ENCODE measurements around the gene ITGB5.
A peak's percentile ranks its signal among the peaks of the same experiment; 100 is the strongest.
"Not testable (repeated sequence)": the region's sequence is repeated elsewhere in the genome, so short reads cannot be mapped to it uniquely, and the experiment has no call there.

ITGB5 gene

DNA sequence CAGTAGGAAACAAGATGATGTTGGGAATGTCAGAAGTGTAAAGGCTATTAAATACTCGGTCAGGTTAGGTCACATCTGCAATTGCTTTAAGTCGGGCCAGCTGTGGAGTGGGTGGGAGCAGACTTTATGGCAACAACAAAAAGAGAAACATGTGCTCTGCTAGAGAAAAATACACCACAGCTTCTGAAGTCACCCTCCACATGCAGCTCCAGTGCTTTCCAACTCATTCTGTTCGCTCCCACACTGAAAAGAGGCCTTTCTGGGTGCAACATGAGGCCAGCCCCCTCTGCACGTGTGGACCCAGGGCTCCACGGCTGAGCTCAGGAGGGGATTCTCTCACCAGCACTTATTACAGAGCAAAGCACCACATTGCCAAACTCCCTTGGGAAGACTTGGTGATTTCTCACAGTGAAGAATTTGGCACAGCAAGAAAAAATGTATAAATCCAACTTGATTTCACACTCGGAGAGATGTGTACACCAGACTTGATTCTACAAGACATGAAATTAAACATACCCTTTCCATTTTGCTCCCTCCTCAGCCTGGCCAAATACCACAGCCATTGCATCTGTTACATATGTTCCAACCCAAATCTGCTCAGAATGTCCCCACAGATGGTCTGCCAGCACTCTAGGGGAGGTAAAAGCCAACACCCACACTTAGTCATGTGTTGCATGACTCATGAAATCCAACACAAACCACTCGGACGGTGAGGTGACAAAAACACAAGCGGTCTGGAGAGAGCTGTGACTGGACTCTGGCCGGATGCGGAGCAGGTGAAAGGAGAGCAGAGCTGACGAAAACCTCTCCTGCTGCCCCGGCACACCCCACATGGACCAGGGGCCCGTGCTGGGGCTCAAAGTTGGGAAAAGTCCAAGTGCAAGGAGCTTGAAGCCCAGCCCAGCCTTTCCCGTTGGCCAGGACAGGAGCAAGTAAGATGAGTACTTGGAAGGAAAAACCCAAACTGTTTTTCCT, 74.6 kb downstream of the ITGB5 start:
- DNase-seq = peak; percentile 81 to 93

DNA sequence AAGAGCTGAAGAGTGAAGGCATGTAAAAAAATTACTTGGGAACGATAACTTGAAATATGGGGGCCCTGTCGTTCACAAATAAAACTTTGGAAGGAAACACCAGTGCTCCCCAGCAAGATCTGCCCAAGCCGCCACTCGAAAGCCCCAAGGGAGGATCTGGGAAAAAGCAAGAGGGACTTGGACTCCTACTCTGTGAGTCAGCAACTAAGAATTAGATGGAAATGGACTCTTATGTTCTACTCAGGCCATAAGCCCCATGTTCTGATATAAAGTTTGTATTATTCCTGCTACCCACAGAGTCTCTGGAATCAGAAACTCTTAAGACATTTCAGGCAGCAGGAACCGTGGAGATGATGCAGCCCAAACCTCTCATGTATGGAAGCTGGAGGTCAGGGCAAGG, 75.7 kb downstream of the ITGB5 start:
- DNase-seq = peak in 1 of 2 experiments; percentile 62

DNA sequence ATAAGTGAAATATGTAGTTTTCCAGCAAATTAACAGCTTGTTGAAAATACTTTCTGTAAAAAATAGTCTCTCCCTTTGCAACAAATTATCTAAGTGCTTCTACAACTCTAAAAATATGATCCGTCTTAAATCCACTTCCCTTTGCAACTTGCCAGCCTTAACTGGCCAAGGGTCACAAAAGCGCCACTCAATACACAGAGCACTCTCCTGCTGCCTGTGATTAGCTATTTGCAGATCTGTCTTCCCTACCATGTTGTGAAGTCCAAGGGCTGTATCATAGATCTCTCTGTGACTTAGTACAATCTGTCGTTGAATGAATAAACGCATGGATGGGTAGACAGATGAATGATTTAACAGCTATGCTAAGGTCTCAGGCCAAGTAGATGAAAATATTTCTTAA, 76.2 kb downstream of the ITGB5 start:
- DNase-seq = peak in 1 of 2 experiments; percentile 47

DNA sequence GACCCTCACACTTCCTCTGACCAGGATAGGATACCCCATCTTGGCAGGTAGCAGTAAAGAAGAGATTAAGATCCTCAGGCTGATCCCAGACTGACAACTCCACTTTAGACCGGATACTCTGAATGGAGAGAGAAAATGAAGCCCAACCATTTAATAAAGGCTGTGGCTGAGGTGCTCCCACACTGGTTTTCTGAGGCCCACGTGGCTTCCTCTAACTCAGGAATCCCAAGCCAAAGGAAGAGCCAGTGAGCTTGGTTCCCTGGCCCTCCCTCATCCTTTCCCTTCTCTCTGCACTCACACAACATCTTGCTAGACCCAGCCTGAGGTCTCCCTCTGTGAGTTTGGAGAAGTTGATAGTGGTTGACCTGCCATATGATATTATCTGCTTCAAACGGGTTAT, 78.1 kb downstream of the ITGB5 start:
- no peak for DNase-seq

DNA sequence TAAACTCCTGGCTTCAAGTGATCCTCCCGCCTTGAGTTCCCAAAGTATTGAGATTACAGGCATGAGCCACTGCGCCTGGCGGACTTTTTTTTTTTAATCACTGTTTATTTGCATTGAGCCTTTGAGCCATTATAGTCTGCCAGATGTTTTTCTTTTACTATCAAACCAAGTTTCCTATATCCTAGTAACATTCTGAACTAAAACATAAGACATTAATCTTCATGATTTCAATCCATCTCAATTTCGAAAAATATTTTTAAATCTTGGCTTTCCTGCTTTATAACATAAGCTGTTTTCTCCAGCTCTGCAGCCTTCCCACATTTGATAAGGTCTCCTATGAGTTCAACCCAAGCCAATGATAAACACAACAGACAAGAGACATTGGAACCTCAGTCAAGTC, 81.5 kb downstream of the ITGB5 start:
- no peak for DNase-seq

DNA sequence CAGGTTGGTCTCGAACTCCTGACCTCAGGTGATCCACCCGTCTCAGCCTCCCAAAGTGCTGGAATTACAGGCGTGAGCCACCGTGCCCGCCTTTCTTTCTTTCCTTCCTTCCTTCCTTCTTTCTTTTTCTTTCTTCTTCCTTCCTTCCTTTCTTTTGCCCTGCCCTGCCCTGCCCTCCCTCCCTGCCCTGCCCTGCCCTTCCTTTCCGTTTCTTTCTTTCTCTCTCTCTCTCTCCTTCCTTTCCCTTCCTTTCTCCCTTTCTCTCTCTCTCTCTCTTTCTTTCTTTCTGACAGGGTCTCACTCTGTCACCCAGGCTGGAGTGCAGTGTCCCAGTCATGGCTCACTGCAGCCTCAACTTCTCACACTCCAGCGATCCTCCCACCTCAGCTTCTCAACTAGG, 82.3 kb downstream of the ITGB5 start:
- DNase-seq = no peak

DNA sequence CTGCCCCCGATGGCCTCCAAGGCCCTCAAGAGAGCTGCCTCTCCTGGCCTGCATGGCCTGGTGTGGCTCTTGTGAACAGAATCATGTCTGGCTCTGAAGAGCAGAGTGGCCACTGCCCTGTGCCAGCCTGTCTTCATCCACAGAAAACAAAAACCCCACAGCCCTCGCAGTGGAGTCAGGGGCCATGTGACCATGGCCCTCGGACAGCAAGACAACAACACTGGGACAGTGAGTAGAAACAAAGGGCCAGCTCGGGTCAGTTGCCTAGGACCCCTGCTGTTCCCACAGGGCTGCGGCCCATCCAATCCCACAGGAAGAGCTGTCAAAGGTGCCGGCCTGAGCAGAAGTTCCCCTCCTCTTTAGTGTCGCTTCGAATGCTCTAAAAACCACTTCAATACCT, 84.5 kb downstream of the ITGB5 start:
- DNase-seq = no peak

DNA sequence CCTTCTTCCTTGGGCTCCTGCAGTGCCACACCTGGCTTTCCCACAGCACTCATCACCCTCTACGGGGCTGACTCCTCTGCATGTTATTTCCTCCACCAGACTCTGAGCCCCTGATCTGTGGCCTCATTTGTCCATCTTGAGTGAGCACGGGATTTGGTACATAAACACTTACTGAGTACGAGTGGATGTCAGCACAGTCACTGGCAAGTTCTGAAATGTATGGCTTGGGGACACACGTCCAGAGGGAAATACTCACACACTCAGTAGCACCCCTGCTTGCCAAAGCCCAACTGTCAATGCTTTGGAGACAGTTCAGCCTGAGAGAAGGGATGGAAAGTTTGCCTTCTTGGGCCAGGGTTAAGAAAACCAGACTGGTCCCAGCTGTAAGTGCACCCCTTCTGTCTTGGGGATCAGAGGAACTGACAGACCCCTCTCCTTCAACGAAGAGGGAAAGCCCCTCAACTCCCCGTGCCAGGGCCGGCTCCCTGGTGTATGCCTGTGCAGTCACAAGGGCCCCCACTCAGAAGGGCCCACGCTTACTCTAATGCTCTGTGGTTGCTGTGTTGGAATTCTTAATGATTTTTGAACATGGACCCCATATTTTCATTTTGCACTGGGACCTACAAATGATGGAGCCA, 85.0 kb downstream of the ITGB5 start:
- no peak for DNase-seq

DNA sequence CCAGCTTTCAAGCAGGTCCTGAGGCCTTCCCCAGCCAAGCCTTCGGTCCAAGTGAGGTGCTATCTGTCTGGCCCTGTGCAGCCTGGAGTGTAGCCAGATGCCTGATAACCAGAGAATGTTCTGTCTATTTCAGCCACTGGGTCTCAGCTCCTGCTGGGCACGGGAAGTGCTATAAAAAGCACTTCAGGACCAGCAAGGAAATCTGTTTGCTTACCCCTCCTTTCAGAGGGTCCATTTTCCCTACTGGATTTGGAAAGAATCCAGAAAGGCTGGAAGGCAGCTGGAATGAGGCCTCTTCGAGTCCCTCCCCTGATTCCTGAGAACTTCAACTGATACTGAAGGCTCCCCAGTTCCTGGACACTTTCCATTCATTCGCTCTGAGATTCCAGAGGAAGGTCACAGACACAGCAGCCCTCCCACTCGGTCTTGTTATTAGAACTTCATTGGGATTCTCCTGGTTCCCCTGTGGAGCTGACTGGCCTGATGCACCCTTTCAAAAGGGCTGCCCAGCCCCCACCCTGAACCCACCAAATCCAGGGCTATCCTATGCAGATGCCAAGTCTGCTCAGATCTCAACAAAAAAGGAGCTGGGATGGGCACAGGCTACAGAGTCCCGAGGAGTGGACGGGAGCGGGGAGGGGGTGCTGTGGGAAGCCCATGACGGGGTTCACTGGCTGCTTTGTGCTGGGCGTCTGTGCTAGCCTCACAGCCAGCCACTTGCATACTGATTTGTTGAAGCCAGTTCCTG, 86.5 kb downstream of the ITGB5 start:
- DNase-seq = peak in 1 of 2 experiments; percentile 57

DNA sequence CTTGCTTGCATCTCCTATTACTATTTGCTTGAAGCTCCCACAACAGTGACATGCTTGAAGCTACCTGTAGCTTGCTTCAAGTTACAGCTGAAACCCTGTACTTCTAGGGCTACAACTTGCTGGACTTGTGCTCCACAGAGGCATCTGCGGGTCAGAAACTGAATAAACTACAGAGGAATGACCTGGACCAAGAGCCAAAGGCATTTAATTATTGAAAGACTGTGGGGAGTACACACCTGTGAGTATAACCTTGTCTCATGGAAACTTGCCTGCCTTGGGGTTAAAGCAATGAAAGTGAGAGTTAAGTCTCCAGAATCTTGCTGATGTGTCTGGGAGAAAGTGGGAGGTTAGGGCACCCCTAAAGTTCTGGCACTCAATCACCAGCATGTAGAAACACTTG, 87.1 kb downstream of the ITGB5 start:
- DNase-seq = no peak

DNA sequence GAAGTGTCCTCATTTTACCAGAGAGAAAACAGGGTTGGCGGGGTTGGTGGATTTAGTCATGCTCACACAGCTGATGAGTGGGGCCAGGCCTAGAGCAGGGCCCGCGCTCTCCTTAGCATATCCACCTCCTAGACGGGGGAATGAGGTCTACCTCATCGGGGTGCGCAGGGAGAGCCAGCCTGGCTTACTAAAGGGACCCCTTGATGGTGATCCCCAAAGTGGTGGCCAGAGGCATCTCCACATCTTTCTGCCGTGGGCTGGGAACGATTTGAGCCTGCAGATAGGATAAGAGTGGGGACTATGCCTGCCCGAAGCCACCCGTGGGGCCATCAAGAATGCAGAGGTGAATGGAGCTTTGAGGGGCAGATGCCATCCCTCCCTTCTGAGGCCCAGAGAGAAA, 87.5 kb downstream of the ITGB5 start:
- DNase-seq = no peak

DNA sequence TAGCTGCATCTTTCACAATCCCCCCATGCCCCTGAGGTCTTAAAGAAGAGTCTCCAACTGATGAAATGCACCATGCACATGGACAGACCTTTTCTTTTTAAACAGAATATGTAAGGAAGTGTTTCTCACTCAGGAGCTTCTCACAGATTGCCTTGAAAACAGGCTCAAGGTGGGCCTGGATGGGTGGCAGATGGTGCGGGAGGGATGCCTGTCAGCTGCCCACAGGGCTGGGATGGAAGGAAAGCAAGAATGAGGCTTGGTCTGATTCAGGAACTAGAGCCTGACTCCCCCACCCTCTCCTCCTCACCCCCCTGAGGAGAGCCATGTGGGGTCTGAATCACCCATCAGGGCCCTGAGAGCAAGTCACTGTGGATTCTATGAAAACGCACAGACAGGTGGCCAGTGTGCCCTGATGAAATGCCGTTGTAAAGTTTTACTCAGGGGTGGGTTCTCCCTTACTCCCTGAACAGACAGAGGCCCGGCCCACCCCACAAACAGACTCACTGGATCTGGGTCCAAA, 89.7 kb downstream of the ITGB5 start:
- no peak for DNase-seq

DNA sequence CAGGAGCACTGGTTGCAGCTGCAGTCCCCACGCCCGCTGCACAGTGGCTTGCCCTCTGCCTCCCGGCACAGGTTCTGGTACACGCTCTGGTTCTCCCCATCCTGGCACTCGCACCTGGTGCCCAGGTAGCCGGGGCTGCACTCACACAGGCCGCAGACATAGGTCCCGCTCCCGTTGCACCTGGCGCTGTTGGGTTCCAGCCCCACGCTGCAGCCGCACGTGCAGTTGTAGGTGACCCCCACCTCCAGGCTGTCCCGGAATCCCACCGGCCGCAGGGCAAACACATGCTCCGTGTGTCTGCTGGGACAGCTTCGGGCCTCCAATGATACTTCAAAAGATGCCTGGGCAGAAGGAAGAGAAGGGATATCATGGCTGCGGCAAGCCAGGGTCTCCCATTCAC, 90.7 kb downstream of the ITGB5 start:
- no peak for DNase-seq

DNA sequence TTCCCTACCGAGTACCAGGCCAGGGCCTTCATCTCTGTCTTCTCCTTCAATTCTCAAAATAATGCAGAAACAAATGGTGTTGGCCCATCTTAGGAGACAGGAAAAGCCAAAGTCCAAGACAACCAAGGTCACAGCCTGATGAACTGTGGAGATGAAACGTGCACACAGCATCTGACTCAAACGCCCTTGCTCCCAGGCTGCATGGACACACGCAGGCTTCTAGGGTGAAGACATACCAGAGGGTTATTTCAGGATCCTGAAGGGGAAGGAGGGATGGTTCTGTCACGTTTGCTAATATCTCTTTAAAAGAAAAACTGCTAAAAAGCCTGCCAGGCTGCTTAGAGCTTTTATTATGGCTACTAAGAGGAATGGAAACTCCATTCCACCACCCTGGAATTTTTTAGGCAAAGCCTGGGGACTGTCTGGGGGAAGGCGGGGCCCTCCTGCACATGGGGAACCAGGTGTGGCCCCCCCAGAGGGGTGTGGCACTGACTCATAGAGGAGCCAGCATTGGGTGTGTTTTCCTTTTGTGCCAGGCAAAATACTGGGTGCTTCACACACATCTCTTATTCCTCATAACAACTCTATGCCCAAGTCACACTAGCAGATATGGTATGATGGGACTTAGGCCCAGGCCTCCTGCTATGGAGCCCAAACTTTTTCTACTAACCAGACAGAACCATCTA, 94.0 kb downstream of the ITGB5 start:
- DNase-seq = no peak

DNA sequence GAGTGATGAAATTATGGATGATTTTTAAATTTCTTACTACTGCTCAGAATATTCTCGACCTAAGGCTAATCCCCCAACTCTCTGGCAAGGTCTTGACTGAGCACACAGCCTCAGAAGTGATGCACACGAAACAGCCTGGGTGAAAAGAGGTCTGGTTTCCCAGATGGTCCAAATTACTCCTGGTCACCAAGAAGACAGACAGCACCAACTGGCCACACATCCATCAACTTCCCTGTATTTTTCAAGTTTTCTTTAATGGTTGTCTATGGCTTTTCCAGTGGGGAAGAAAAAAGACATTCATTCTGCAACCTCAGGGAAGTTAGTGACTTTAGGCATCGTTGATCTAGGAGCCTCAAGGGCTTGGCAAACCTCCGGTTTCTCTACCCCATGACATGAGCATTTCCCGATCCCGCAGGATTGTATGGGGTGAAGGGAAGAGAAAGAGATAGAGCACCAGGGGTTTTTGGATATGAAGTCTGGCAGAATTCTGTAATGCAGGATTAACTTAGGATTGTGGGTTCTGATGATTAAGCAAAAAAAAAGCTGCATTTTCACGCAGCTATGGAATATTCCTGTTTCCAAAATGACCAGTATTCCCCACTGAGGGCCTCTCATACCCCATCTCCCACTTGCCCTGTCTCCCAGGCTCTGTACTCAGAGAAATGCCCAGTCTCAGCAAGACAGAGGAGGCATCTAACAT, 94.7 kb downstream of the ITGB5 start:
- no peak for DNase-seq

DNA sequence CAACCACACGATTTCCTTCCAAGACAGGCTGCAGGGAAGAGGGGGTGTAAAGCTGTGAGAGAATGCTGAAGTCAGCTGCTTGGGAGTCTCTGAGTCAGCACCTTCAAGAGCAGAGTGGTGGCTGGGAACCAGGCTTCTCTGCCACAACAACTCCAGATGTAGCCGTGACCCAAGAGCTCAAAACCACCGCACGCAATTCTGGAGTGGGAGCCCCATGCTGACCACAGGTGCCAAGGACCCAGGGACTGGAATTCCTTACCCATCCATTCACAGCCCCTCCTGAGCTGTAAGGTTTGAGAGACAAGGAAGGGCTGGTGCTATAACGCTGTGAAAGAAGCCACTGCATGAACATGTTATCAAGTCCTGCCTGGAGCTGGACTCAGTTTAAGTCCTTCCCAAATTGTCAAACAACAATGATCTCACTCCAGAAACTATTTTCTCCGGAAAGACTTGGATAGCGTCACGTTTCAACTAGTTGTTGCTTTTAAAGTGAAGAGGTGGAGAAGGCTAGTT, 95.5 kb downstream of the ITGB5 start:
- no peak for DNase-seq

DNA sequence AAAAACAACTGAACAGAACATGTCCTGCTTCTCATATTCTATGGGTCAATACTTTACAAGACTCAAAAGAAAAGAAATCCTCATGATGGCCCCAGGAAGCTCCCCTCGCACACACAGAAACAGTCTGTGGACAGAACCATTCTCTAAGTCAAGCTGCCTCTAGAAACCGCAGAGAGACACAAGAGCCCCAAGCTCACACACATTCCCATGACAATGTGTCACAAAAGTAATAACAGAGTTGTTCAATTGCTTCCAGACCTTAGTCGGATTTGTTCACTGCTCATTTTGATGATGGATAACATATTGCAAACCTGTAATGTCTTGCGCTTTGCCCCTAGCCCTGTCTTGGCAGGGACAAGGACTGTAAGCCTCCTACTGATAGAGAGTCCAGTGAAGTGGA, 96.0 kb downstream of the ITGB5 start:
- DNase-seq = no peak

DNA sequence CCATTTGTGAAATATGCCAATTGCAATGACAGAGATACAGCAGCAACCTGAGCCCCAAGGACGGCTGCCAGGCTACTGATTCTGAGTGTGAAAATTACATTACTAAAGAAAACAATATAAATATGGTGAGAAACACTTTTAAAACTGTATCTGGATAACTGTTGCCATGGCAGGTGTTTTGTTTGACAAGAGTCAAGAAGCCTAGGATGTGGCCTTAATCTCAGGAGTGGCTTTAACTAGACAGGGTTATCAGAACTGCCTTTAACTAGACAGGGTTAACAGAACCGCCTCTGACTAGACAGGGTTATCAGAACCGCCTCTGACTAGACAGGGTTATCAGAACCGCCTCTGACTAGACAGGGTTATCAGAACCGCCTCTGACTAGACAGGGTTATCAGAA, 98.1 kb downstream of the ITGB5 start:
- not testable (repeated sequence) for DNase-seq

DNA sequence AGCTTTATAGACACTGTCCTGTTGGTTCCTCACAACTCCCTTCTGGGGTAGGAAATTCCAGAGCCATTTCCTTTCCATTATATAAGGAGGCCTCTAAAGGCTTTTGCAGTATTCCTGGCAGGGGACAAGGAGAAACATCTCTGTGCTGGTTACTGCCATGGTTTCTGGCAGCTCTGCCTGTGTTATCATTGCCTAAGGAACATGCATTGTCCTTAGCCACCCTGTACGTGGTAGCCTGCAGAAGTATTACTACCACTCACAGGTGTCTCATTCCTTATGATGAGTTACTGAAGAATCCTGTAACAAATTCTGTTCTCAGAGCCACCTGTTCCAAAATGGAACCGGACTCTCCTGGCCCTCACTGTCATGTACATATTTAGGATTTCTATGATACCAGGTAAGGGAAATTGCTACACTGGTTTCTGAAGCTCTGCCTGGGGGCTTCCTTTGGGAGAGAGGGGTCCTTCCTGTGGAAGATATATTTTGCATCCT, 98.9 kb downstream of the ITGB5 start:
- DNase-seq = no peak

DNA sequence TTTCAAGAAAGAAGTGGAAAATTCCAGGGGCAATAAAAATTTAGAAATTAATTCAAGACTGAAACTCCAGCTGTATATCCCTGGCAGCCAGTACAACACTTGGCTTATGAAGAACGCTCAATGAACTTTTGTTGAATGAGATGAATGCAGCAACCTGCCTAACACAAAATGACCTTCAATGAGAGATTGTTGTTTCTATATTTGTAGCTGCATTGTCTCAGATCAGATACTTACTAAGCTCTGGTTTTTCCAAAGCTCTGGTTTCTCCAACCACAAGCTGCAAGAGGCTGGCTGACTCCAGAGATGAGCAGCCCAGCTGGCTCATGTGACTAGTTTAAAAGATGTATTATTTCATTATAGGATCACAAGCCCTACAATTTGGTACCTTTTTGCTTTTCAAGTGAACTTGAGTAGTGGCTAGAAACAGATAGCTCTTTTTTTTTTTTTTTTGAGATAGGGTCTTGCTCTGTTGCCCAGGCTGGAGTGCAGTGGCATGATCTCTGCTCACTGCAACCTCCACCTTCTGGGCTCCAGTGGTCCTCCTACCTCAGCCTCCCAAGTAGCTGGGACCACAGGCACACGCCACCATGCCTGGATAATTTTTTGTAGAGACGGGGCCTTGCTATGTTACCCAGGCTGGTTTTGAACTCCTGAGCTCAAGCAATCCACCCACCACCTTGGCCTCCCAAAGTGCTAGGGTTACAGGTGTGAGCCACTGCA, 99.5 kb downstream of the ITGB5 start:
- DNase-seq = no peak
